Karpas-422 (cell line): ENCODE measurements around the gene MAGI2. TPM values are rescaled to one million over a fixed set of nuclear protein-coding genes. Genes with fewer than 3 reads are reported as not detected.

Experiments
- DNase-seq: peaks from one replicate; pipeline ENCODE4 v3.0.0-alpha.2; 2015
- H2AFZ ChIP-seq: fragments of 200-600 bp; sonication (generic); 2 replicates; pipeline ENCODE4 v1.6.1; 2014; ENCODE audit warnings: antibody characterized with exemption, low read length, mixed read lengths
- H3K27ac ChIP-seq: fragments of 200-600 bp; sonication (generic); 2 replicates; pipeline ENCODE4 v1.5.1; 2014; ENCODE audit warnings: mild to moderate bottlenecking, low read length, moderate library complexity
- H3K27me3 ChIP-seq: fragments of 200-600 bp; sonication (generic); 2 replicates; pipeline ENCODE4 v1.6.1; 2014; ENCODE audit warnings: low read length, mixed read lengths
- H3K36me3 ChIP-seq: fragments of 200-600 bp; sonication (generic); 2 replicates; pipeline ENCODE4 v1.6.1; 2014; ENCODE audit warnings: low read length, mixed read lengths; ENCODE audit not compliant: insufficient read depth
- H3K4me1 ChIP-seq: fragments of 200-600 bp; sonication (generic); 2 replicates; pipeline ENCODE4 v1.6.1; 2014; ENCODE audit warnings: mild to moderate bottlenecking, low read length, mixed read lengths
- H3K4me2 ChIP-seq: fragments of 200-600 bp; sonication (generic); 2 replicates; pipeline ENCODE4 v1.6.1; 2014; ENCODE audit warnings: low read length, low read depth, mild to moderate bottlenecking; ENCODE audit not compliant: poor library complexity, severe bottlenecking
- H3K4me3 ChIP-seq: fragments of 200-600 bp; sonication (generic); 2 replicates; pipeline ENCODE4 v1.5.1; 2014; ENCODE audit warnings: mild to moderate bottlenecking, antibody characterized with exemption, low read length, mixed read lengths
- H3K79me2 ChIP-seq: fragments of 200-600 bp; sonication (generic); 2 replicates; pipeline ENCODE4 v1.6.1; 2014; ENCODE audit warnings: mild to moderate bottlenecking, low read length, mixed read lengths
- H3K9ac ChIP-seq: fragments of 200-600 bp; sonication (generic); 2 replicates; pipeline ENCODE4 v1.6.0; 2014; ENCODE audit warnings: low read length
- H3K9me2 ChIP-seq: fragments of 200-600 bp; sonication (generic), shearing (Covaris generic); replicated peaks from 2 replicates; pipeline ENCODE4 v1.6.0; 2014; ENCODE audit warnings: mild to moderate bottlenecking, low read length, moderate library complexity; ENCODE audit not compliant: insufficient read depth
- H3K9me3 ChIP-seq: fragments of 300-700, 200-600 bp; sonication (generic); 2 replicates; pipeline ENCODE4 v1.6.1; 2014; ENCODE audit warnings: low read length, mixed read lengths
- H4K20me1 ChIP-seq: fragments of 200-600 bp; sonication (generic); 2 replicates; pipeline ENCODE4 v1.6.1; 2014; ENCODE audit warnings: mild to moderate bottlenecking, antibody characterized with exemption, low read length, low read depth; ENCODE audit not compliant: insufficient read depth
- total RNA-seq: library from RNA; depleted of rRNA; stranded (reverse); fragments of >200 nt; shearing (Covaris generic); gene quantifications from 2 replicates; pipeline ENCODE4 v1.2.3, GENCODE V29; 2014; ENCODE audit warnings: low replicate concordance

MAGI2 gene
- total RNA-seq, 1 experiment from 2014 or later = 0.93 TPM

DNA sequence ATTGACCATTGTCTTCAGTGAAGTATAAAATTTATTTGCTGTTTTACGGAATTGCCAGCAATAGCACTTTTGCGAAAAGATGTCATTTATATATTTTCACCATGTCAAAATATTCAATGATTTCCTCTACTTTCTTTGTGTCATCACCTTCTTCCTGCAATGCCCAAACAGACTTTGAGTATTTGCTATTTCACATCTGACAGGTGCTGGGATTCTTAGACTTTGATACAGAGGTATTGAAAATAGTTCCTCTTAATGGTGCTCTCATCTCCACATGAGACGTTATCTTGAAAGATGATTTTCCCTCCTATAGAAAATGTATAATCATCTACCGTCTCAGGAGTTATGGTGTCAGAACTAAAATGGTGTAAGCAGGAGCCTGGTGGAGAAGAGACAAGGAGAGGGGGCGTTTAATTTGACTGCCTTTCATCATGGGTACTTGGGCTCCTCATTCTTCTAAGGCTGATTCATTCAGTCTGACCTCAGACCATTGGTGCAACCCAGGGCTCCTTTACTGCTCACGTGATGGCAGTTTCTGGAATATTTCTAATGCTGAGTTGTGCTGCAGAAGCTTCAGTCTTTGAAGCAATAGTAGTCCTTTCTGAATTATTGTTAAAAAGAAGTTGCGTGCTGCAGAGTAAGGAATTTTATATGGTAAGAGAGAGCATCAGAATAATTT is 1250.3 kb downstream of the MAGI2 start:
- H3K27me3 ChIP-seq = no peaks in the 10 kb centered on the region
- H3K4me2 ChIP-seq = no peak overlapping the region
- H3K79me2 ChIP-seq = no peaks in the 10 kb centered on the region
- no peaks in the 10 kb centered on the region for H3K9me3 ChIP-seq
- no peaks in the 10 kb centered on the region for H3K9me2 ChIP-seq
- no peaks in the 10 kb centered on the region for H3K36me3 ChIP-seq
- no peaks in the 10 kb centered on the region for H3K4me1 ChIP-seq
- H4K20me1 ChIP-seq = no peaks in the 10 kb centered on the region
- H3K27ac ChIP-seq = no peak overlapping the region
- H3K4me3 ChIP-seq = no peak overlapping the region
- H3K9ac ChIP-seq = no peak overlapping the region
- no peak overlapping the region for H2AFZ ChIP-seq
- no peak for DNase-seq

DNA sequence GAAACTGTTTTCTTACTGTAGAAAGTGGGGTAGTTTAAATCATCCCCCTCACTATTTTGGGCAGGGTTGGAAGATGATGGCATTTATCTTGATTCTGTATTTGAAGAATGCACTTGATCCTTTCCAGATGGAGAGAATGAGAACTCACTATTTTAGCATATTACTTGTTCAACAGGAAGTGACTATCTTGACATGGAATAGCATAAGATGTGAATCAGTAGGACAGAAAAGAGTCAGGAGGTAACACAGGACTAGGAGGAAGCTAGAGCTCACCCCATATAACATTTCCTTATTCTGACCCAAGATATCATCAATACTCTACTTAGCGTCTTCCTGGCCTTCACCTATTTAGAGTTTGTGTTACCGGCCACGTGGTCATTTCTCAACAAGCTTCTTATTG is 1254.7 kb downstream of the MAGI2 start:
- Histone ChIP-seq H3K4me2 (no peak overlapping the region), H3K27me3 (no peaks in the 10 kb centered on the region), H3K9ac (no peak overlapping the region), H3K4me3 (no peak overlapping the region), H3K4me1 (no peaks in the 10 kb centered on the region), H3K9me3 (no peaks in the 10 kb centered on the region), H3K36me3 (no peaks in the 10 kb centered on the region), H3K9me2 (no peaks in the 10 kb centered on the region), H3K79me2 (no peaks in the 10 kb centered on the region), H4K20me1 (no peaks in the 10 kb centered on the region), H2AFZ (no peak overlapping the region), H3K27ac (no peak overlapping the region)
- DNase-seq = no peak

DNA sequence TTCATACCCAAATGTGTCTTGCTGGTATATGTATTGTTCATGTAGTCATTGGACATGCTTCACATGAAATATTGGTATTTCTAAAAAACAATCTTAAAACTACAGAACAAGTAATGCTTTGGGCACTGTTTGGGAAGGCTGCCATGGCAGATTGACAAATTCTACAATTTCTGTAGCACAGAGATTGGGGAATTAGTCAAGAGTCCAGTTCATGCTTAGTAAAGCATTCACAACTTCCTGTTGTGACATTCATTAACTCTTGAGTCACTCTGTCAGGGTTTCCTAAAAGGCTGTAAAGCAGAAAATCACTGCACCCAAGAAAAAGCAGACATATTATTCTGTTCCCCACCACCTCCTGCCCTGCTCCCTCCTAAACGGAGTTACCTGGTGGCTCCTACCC is 1256.0 kb downstream of the MAGI2 start:
- H3K4me1 ChIP-seq = no peaks in the 10 kb centered on the region
- no peaks in the 10 kb centered on the region for H3K9me2 ChIP-seq
- DNase-seq = no peak
- H2AFZ ChIP-seq = no peak overlapping the region
- H3K9ac ChIP-seq = no peak overlapping the region
- H3K36me3 ChIP-seq = no peaks in the 10 kb centered on the region
- H4K20me1 ChIP-seq = no peaks in the 10 kb centered on the region
- no peak overlapping the region for H3K27ac ChIP-seq
- no peaks in the 10 kb centered on the region for H3K27me3 ChIP-seq
- no peaks in the 10 kb centered on the region for H3K9me3 ChIP-seq
- no peaks in the 10 kb centered on the region for H3K79me2 ChIP-seq
- H3K4me3 ChIP-seq = no peak overlapping the region
- no peak overlapping the region for H3K4me2 ChIP-seq

DNA sequence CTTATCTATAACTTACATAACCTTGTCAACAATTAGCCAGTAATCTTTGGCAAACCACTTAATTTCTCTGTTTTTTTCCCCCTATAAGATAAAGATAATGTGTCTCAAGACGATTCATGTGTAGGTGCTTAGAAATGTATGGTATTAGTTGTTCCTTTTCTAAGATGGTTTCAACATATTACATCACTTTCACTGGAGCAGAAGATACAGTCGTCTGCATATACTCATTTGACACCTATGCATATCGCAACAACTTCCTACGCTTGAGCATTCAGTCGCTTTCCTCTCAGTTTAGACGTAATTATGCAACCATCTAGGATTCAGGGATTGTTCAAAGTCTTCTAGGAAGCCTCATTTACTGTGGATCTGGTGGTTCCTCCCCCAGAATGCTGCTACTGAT is 1258.2 kb downstream of the MAGI2 start:
- no peaks in the 10 kb centered on the region for H3K27me3 ChIP-seq
- no peak overlapping the region for H3K4me2 ChIP-seq
- no peaks in the 10 kb centered on the region for H4K20me1 ChIP-seq
- H3K9me2 ChIP-seq = no peaks in the 10 kb centered on the region
- H3K79me2 ChIP-seq = no peaks in the 10 kb centered on the region
- no peaks in the 10 kb centered on the region for H3K4me1 ChIP-seq
- H3K27ac ChIP-seq = no peak overlapping the region
- no peak overlapping the region for H2AFZ ChIP-seq
- H3K9me3 ChIP-seq = no peaks in the 10 kb centered on the region
- no peaks in the 10 kb centered on the region for H3K36me3 ChIP-seq
- no peak for DNase-seq
- no peak overlapping the region for H3K4me3 ChIP-seq
- H3K9ac ChIP-seq = no peak overlapping the region

- Histone ChIP-seq H3K4me2 (no peak overlapping the region), H3K9me3 (no peaks in the 10 kb centered on the region), H3K27ac (no peak overlapping the region), H3K4me1 (no peaks in the 10 kb centered on the region), H3K27me3 (no peaks in the 10 kb centered on the region), H4K20me1 (no peaks in the 10 kb centered on the region), H3K9ac (no peak overlapping the region), H2AFZ (no peak overlapping the region), H3K4me3 (no peak overlapping the region), H3K9me2 (no peaks in the 10 kb centered on the region), H3K36me3 (no peaks in the 10 kb centered on the region), H3K79me2 (no peaks in the 10 kb centered on the region)
- no peak for DNase-seq
Observed at GRCh38 chr7:78194611-78195010, 1258.9 kb downstream of the MAGI2 start.

GRCh38 chr7:78191475-78192079 is 1261.9 kb downstream of the MAGI2 start:
- Histone ChIP-seq H3K27me3 (no peaks in the 10 kb centered on the region), H3K9ac (no peak overlapping the region), H3K9me3 (no peaks in the 10 kb centered on the region), H4K20me1 (no peaks in the 10 kb centered on the region), H3K4me3 (no peak overlapping the region), H3K9me2 (no peaks in the 10 kb centered on the region), H2AFZ (no peak overlapping the region), H3K79me2 (no peaks in the 10 kb centered on the region), H3K36me3 (no peaks in the 10 kb centered on the region), H3K4me2 (no peak overlapping the region), H3K4me1 (no peaks in the 10 kb centered on the region), H3K27ac (no peak overlapping the region)
- no peak for DNase-seq

DNA sequence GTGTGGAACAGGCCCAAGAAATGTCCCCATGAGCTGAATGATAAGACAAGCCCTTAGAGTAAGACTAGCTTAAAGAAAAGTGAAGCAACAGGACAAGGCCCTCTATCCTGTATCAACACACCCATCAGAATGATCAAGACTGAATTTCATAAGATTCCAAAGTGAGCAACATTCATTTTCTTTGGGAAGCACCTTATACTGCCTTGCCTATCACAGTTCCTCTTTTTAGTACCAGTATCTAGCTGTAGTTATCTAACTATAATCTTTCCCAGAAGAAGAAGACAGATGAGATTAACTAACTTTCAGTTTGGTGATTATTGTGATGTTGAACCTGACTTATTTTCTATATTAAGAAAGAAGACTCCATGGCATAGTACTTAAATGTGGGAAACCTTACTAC is 1263.7 kb downstream of the MAGI2 start:
- Histone ChIP-seq H3K36me3 (no peaks in the 10 kb centered on the region), H3K79me2 (no peaks in the 10 kb centered on the region), H3K4me1 (no peaks in the 10 kb centered on the region), H3K9ac (no peak overlapping the region), H3K9me2 (no peaks in the 10 kb centered on the region), H3K9me3 (no peaks in the 10 kb centered on the region), H3K4me3 (no peak overlapping the region), H4K20me1 (no peaks in the 10 kb centered on the region), H3K4me2 (no peak overlapping the region), H2AFZ (no peak overlapping the region), H3K27me3 (no peaks in the 10 kb centered on the region), H3K27ac (no peak overlapping the region)
- DNase-seq = no peak

DNA sequence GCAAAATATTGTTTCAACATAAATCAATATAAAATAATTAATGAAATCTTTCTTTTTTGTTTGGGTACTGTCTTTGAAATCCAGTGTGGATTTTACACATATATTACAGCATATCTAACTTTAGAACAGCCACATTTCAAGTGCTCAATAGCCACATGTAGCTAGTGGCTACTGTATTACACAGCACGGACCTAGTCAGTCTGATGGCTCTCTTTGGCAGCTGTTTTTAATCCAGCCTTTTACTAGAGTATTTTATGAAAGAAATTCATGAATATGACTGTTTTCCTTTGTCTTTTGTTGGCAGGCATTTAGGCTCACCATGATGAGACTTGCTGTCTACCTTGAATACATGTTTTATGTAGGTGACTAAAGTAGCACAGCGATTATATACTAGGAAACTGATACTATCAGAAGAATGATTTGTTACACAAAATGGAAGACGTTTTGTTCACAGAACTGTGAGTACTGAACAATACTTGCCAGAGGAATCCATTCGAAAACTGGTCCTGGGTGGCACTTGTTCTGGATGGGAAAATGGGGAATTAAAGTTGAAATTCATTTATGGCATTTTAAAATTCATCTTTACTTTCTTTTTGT is 1268.2 kb downstream of the MAGI2 start:
- Histone ChIP-seq H3K9me3 (no peaks in the 10 kb centered on the region), H3K4me3 (no peak overlapping the region), H3K27ac (no peak overlapping the region), H3K9ac (no peak overlapping the region), H3K4me1 (no peaks in the 10 kb centered on the region), H3K36me3 (no peaks in the 10 kb centered on the region), H3K79me2 (no peaks in the 10 kb centered on the region), H3K9me2 (no peaks in the 10 kb centered on the region), H3K27me3 (no peaks in the 10 kb centered on the region), H4K20me1 (no peaks in the 10 kb centered on the region), H2AFZ (no peak overlapping the region), H3K4me2 (no peak overlapping the region)
- DNase-seq = no peak
